HEK293 (cell line): ENCODE data around the gene FOXE3.

Experiments used
- ATF2 ChIP-seq: fragments of 450-650 bp; formaldehyde crosslinking; IDR thresholded peaks from 2 replicates; pipeline ENCODE4 v1.5.1; 2016; ENCODE audit warnings: missing biosample characterization, missing genetic modification characterization, low read depth
- CTCF ChIP-seq: fragments of 450-650 bp; formaldehyde crosslinking; IDR thresholded peaks from 2 replicates; pipeline ENCODE4 v1.5.1; 2016; ENCODE audit warnings: missing biosample characterization, missing genetic modification characterization
- GLIS2 ChIP-seq: fragments of 450-650 bp; formaldehyde crosslinking; IDR thresholded peaks from 2 replicates; pipeline ENCODE4 v1.5.1; 2016; ENCODE audit warnings: missing biosample characterization, missing genetic modification characterization
- HOXD13 ChIP-seq: sonication (generic); formaldehyde crosslinking; IDR thresholded peaks from 2 replicates; pipeline ENCODE4 v1.8.0; 2022; ENCODE audit warnings: missing genetic modification reagents, borderline replicate concordance
- KLF1 ChIP-seq: fragments of 450-650 bp; formaldehyde crosslinking; IDR thresholded peaks from 2 replicates; pipeline ENCODE4 v1.5.1; 2016; ENCODE audit warnings: missing biosample characterization, missing genetic modification characterization
- KLF17 ChIP-seq: fragments of 450-650 bp; formaldehyde crosslinking; IDR thresholded peaks from 2 replicates; pipeline ENCODE4 v1.5.1; 2016; ENCODE audit warnings: missing biosample characterization, missing genetic modification characterization
- KLF9 ChIP-seq: fragments of 450-650 bp; formaldehyde crosslinking; IDR thresholded peaks from 2 replicates; pipeline ENCODE4 v1.5.1; 2016; ENCODE audit warnings: missing biosample characterization, missing genetic modification characterization, low read depth
- MEIS1 ChIP-seq: sonication (generic); formaldehyde crosslinking; IDR thresholded peaks from 2 replicates; pipeline ENCODE4 v1.8.1; 2022; ENCODE audit warnings: missing genetic modification reagents, mild to moderate bottlenecking, borderline replicate concordance
- OSR2 ChIP-seq: fragments of 450-650 bp; formaldehyde crosslinking; IDR thresholded peaks from 2 replicates; pipeline ENCODE4 v1.5.1; 2016; ENCODE audit warnings: missing biosample characterization, missing genetic modification characterization
- PATZ1 ChIP-seq: fragments of 450-650 bp; formaldehyde crosslinking; IDR thresholded peaks from 2 replicates; pipeline ENCODE4 v1.5.1; 2016; ENCODE audit warnings: missing biosample characterization, missing genetic modification characterization
- PRDM6 ChIP-seq: fragments of 450-650 bp; formaldehyde crosslinking; IDR thresholded peaks from 2 replicates; pipeline ENCODE4 v1.5.1; 2017; ENCODE audit warnings: missing biosample characterization, missing genetic modification characterization
- SETDB1 ChIP-seq: IDR thresholded peaks from one replicate; pipeline ENCODE4 v1.6.1; 2017; ENCODE audit warnings: mild to moderate bottlenecking, low read length, moderate library complexity, mixed read lengths; ENCODE audit not compliant: insufficient read length
- SP3 ChIP-seq: fragments of 450-650 bp; formaldehyde crosslinking; IDR thresholded peaks from 2 replicates; pipeline ENCODE4 v1.5.1; 2016; ENCODE audit warnings: missing biosample characterization, missing genetic modification characterization
- ZEB2 ChIP-seq: fragments of 450-650 bp; formaldehyde crosslinking; IDR thresholded peaks from 2 replicates; pipeline ENCODE4 v1.5.1; 2016; ENCODE audit warnings: missing biosample characterization, missing genetic modification characterization
- ZFP69B ChIP-seq: fragments of 450-650 bp; formaldehyde crosslinking; IDR thresholded peaks from 2 replicates; pipeline ENCODE4 v1.5.1; 2016; ENCODE audit warnings: missing biosample characterization, missing genetic modification characterization
- ZNF221 ChIP-seq: fragments of 450-650 bp; formaldehyde crosslinking; IDR thresholded peaks from 2 replicates; pipeline ENCODE4 v1.5.1; 2017; ENCODE audit warnings: missing biosample characterization, missing genetic modification characterization, borderline replicate concordance
- ZNF223 ChIP-seq: fragments of 450-650 bp; formaldehyde crosslinking; IDR thresholded peaks from 2 replicates; pipeline ENCODE4 v1.5.1; 2016; ENCODE audit warnings: missing biosample characterization, missing genetic modification characterization
- ZNF416 ChIP-seq: fragments of 450-650 bp; formaldehyde crosslinking; IDR thresholded peaks from 2 replicates; pipeline ENCODE4 v1.5.1; 2016; ENCODE audit warnings: missing biosample characterization, missing genetic modification characterization
- ZNF473 ChIP-seq: fragments of 450-650 bp; formaldehyde crosslinking; IDR thresholded peaks from 2 replicates; pipeline ENCODE4 v1.5.1; 2017; ENCODE audit warnings: missing biosample characterization, missing genetic modification characterization
- ZNF48 ChIP-seq: fragments of 450-650 bp; formaldehyde crosslinking; IDR thresholded peaks from 2 replicates; pipeline ENCODE4 v1.5.1; 2016; ENCODE audit warnings: missing biosample characterization, missing genetic modification characterization
- ZNF510 ChIP-seq: fragments of 450-650 bp; formaldehyde crosslinking; IDR thresholded peaks from 2 replicates; pipeline ENCODE4 v1.5.1; 2018; ENCODE audit warnings: mild to moderate bottlenecking, missing genetic modification characterization, missing biosample characterization; ENCODE audit not compliant: insufficient replicate concordance
- ZNF529 ChIP-seq: fragments of 450-650 bp; formaldehyde crosslinking; IDR thresholded peaks from 2 replicates; pipeline ENCODE4 v1.5.1; 2017; ENCODE audit warnings: missing genetic modification characterization, missing biosample characterization; ENCODE audit not compliant: insufficient replicate concordance
- ZNF530 ChIP-seq: fragments of 450-650 bp; formaldehyde crosslinking; IDR thresholded peaks from 2 replicates; pipeline ENCODE4 v1.5.1; 2016; ENCODE audit warnings: low read depth, missing biosample characterization, missing genetic modification characterization
- ZNF571 ChIP-seq: fragments of 450-650 bp; formaldehyde crosslinking; IDR thresholded peaks from 2 replicates; pipeline ENCODE4 v1.5.0; 2017; ENCODE audit warnings: missing biosample characterization, missing genetic modification characterization
- ZNF585B ChIP-seq: fragments of 450-650 bp; formaldehyde crosslinking; IDR thresholded peaks from 2 replicates; pipeline ENCODE4 v1.5.1; 2016; ENCODE audit warnings: missing biosample characterization, missing genetic modification characterization
- ZNF677 ChIP-seq: fragments of 450-650 bp; IDR thresholded peaks from 2 replicates; pipeline ENCODE4 v1.5.0; 2018; ENCODE audit warnings: missing biosample characterization, mild to moderate bottlenecking, missing genetic modification characterization, moderate library complexity
- ZNF76 ChIP-seq: fragments of 450-650 bp; formaldehyde crosslinking; IDR thresholded peaks from 2 replicates; pipeline ENCODE4; 2016; ENCODE audit warnings: low read depth, missing biosample characterization, missing genetic modification characterization, borderline replicate concordance
- ZNF768 ChIP-seq: fragments of 450-650 bp; formaldehyde crosslinking; IDR thresholded peaks from 2 replicates; pipeline ENCODE4 v1.5.1; 2018; ENCODE audit warnings: missing biosample characterization, mild to moderate bottlenecking, missing genetic modification characterization
- ZNF777 ChIP-seq: fragments of 450-650 bp; formaldehyde crosslinking; IDR thresholded peaks from 2 replicates; pipeline ENCODE4 v1.5.1; 2017; ENCODE audit warnings: missing biosample characterization, missing genetic modification characterization, borderline replicate concordance
- ZNF792 ChIP-seq: fragments of 450-650 bp; formaldehyde crosslinking; IDR thresholded peaks from 2 replicates; pipeline ENCODE4 v1.5.1; 2016; ENCODE audit warnings: missing biosample characterization, missing genetic modification characterization
- ZSCAN18 ChIP-seq: fragments of 450-650 bp; formaldehyde crosslinking; IDR thresholded peaks from 2 replicates; pipeline ENCODE4 v1.5.1; 2016; ENCODE audit warnings: missing biosample characterization, missing genetic modification characterization

Gene FOXE3

GRCh38 chr1:47432071-47433036, 16.3 kb downstream of the FOXE3 start (continued):
- TF ChIP-seq MEIS1 (CRISPR knock-in tag) (no peak), ZNF76 (no peak), ZNF792 (tag by site-specific recombination) (no peak), PRDM6 (tag by site-specific recombination) (no peak), SP3 (no peak), ZSCAN18 (tag by site-specific recombination) (no peak), HOXD13 (CRISPR knock-in tag) (no peak), ZEB2 (tag by site-specific recombination) (no peak), ZNF223 (tag by site-specific recombination) (no peak), KLF17 (tag by site-specific recombination) (no peak), GLIS2 (tag by site-specific recombination) (no peak), ZNF677 (tag by site-specific recombination) (no peak), ZNF529 (tag by site-specific recombination) (no peak), KLF1 (no peak), ZNF585B (0 out of 2 replicates have a peak, but pooled peaks have one; percentile 14), ZNF571 (tag by site-specific recombination) (no peak), OSR2 (tag by site-specific recombination) (no peak), ZFP69B (tag by site-specific recombination) (no peak), ZNF473 (tag by site-specific recombination) (no peak), ATF2 (tag by site-specific recombination) (no peak), ZNF530 (tag by site-specific recombination) (no peak), SETDB1 (no peak), ZNF48 (tag by site-specific recombination) (no peak), ZNF768 (tag by site-specific recombination) (no peak), ZNF510 (tag by site-specific recombination) (no peak), ZNF777 (no peak), PATZ1 (no peak), KLF9 (tag by site-specific recombination) (no peak), ZNF221 (no peak), CTCF (peak; percentile 80), ZNF416 (tag by site-specific recombination) (no peak)
